Posterior vena cava (tissue), 2 donors: ENCODE results near the gene CARM1. TPM values are rescaled to one million over a fixed set of nuclear protein-coding genes. Genes with fewer than 3 reads are reported as not detected.
"Not testable (repeated sequence)": the region's sequence is repeated elsewhere in the genome, so short reads cannot be mapped to it uniquely, and the experiment has no call there.

Experiments used
- DNase-seq: peaks from one replicate; pipeline ENCODE4 v3.0.0-alpha.2; 2020; ENCODE audit warnings: low spot score
- intact Hi-C, 2 donors: fragments of 100-400 bp; cut with DNase I; formaldehyde crosslinking; loops; one replicate each; pipeline versions ENCODE4 v1.14.1 to v1.14.2; 2022 to 2023
- total RNA-seq, 2 donors: library from RNA; stranded (reverse); fragmentation: NEBNext Ultra II Directional; extraction: Animal tissue kit (Norgen Biotek cat#: 25700); gene quantifications; one replicate each; pipeline ENCODE4 v1.2.1, GENCODE V29; 2021
- donor health status: DM: yes; HTN: yes; CAD: no.
- donor health status: DM: yes; HTN: yes; CAD: no.

CARM1 gene
- total RNA-seq, 2 donors from 2014 or later: 35.1 to 42.1 TPM

DNA sequence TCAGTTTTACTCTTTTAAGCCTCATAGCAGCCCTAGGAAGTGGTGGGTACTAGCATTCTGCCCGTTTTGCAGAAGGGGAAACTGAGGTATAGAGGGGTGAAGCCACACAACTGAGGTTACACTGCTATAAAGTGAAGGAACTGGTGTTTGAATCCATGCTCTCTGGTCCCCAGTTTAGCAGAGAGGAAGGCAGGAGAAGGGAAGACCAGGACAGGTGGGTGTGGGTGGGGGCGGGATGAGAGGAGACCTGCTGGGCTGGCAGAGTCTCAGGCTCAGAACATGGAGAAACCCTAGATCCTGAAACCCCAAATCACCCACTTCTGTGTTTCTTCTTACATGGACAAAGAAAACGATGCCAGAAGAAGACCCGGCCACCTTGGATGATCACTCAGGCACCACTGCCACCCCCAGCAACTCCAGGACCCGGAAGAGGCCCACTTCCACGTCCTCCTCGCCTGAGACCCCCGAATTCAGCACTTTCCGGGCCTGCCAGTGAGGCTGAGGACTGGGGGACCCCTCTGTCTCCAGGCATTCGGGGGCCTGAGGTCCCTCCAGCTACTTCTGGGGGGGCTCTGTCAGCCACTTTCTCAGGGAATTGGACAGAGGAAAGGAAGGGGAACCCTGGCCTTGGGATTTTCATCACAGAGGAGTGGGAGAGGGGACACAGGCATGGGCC, 2.3 kb upstream of the CARM1 start:
- intact Hi-C loops: loop anchor here in 1 of 2 donors (10.0 kb wide), 1 partner anchor 154 kb away; the partner anchor contains the start of gene DNM2
- DNase-seq: no peak

- not testable (repeated sequence) for DNase-seq
- intact Hi-C loops: loop anchor here in 1 of 2 donors (10.0 kb wide), 1 partner anchor 155 kb away; the partner anchor contains the start of gene DNM2
Measured at GRCh38 chr19:10869872-10870311, 1.5 kb upstream of the CARM1 start.

DNA sequence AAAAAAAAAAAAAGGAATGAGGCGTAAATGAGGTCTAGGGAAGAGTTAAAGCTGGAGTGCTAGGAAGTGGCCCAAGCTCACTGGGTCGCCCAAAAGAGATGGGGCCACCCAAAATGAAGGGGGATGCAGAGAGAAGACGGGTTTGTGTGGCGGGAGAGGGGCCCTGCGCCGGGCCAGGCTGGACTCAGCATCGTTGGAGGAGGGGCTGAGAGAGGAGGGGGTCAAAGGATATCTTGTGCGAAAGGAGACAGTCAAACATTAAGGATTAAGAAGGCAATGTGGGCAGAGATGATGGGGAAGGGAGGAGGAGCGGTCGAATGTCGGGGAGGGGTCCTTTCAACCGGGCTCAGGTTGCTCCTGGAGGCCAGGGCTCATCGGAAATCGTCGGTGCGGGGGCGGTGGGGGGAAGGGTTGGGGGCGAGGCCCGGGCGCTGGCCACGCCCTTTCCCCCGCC, 825 bp upstream of the CARM1 start:
- no peak for DNase-seq
- intact Hi-C loops: no loop called here

DNA sequence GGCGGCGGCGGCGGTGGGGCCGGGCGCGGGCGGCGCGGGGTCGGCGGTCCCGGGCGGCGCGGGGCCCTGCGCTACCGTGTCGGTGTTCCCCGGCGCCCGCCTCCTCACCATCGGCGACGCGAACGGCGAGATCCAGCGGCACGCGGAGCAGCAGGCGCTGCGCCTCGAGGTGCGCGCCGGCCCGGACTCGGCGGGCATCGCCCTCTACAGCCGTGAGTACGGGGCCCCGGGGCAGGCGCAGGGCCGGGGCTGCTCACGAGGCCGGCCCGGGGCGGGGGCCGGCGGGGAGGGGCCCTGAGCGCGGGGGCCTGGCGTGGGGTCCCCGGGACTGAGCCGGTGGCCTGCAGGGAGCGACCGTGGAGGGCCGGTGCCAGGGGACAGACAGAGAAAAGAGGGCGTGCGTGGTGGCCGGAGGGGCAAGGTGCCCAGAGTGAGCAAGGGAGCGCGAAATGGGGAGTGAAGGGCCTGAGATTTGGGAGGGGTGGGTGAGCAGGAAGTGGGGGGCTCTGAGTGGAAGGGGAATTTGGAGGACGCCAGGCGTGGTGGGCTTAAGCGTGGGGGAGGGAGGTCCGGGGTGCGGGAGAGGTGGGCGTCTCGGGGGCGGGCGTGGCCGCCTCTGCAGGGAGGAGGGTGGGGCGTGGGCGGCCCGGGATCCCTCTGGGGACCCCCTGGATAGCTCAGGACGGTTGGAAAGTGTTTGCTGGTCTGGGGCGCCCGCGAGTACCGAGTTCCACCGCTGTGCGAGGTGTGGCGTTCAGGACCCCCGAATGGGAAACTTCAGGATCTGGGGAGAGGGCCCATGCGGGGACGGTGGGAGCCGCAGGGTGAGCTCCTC, 575 bp downstream of the CARM1 start:
- DNase-seq: peak; percentile 88
- intact Hi-C loops: no loop called here

DNA sequence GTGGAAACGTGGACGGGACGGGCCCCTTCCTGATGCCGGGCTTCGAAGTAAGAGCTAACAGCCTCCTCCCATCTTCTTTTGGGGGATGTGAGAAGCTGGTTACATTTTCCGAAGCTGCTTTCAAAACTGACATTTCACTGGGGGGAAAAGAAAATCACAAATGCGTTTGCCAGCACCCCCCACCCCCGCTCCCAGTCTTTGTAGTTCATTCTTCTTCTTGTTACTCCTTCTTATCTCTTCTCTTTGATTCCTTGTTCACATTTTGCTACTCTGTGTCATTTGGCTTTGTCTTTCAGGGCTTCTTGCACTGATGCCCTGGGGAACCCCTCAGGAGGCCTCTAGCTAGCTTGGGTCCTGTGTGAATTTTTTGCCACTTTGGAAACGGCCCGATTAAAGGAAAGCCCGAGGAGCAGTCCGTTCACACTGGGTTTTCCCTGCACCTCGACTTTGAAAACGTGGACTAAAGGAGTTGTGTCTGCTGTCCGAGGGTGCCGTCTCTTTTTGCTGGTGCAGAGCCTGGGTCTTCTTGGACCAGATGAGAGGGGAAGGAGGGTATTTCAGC, 1.3 kb downstream of the CARM1 start:
- intact Hi-C loops: no loop called here
- no peak for DNase-seq

DNA sequence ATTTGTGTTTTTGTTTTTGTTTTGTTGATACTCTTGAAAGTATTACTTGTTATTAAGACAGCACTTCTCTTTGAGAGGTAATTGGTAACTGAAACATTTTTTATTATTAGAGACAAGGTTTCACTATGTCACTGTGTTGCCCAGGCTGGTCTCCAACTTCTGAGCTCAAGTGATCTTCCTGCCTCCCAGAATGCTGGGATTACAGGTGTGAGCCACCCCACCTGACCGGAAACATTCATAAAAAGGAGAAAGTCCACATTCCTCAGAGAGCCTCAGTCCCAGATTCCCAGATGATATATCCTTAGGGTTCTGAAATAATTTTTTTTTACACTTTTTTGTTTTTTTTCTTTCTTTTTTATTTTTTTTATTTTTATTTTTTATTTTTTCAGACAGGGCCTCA, 2.7 kb downstream of the CARM1 start:
- DNase-seq: no peak
- intact Hi-C loops: no loop called here

DNA sequence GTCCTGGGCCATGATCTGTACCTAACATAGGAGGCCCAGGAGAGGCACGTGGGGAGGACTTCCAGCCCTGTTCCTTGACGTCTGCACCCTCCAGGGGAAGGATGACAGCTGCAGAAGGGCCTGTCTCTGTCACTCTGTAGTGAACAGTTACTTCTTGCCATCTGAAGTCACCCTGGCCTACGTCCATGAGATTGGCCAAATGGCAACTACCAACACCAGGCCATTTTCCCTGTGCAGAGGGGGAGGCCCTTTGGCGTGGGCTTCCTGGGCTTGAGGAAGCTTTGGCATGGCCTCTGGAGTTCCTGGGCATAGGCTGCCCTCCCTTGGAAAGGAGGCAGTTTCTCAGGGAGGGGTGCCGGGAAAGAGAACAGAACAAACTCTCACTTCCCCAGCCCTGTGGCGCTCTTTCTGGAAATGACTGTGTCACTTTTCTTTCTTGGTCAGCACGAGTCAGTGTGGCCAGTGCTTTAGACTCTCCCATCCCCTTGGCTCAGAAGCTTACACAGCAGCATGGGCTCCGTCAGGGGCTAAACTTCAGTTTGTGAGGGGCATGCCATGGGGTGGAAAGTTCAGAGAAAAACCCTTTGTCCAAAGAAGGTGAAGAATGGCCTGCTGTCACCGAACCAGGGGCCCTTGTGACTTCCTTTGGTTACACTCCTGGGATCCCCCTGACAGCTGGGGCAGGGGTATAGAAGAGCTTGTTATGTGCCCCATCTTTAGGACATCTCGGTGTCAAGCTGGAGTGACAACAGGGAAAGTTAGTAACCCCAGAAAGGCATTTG, 5.3 kb downstream of the CARM1 start:
- no peak for DNase-seq
- intact Hi-C loops: no loop called here

- intact Hi-C loops, DNase-seq: not testable (repeated sequence)
Measured at GRCh38 chr19:10877608-10878007, 6.3 kb downstream of the CARM1 start.

- intact Hi-C loops: no loop called here
- no peak for DNase-seq
Measured at GRCh38 chr19:10878253-10878652, 6.9 kb downstream of the CARM1 start.

GRCh38 chr19:10881403-10882107, 10.2 kb downstream of the CARM1 start:
- no peak for DNase-seq
- intact Hi-C loops: loop anchor here in 1 of 2 donors (5.0 kb wide), 1 partner anchor 36 kb away; no protein-coding TSS in a partner anchor

GRCh38 chr19:10882108-10882457, 10.7 kb downstream of the CARM1 start:
- DNase-seq: no peak

DNA sequence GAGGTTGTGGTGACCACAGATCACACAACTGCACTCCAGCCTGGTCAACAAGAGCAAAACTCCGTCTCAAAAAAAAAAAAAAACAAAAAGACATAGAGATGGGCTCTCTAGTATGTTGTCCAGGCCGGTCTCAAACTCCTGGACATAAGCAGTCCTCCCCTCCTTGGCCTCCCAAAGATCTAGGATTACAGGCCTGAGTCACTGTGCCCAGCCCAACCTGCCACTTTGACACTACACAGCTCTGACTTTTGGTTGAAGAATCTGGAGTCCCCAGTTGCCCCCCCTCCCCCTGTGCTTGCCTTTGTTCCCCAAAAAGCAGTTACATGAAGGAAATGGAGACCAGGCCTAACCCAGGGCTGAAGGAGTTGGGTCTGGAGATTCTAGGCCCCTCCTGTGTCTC, 12.9 kb downstream of the CARM1 start:
- intact Hi-C loops: loop anchor here in 1 of 2 donors (5.0 kb wide), 1 partner anchor 33 kb away; no protein-coding TSS in a partner anchor
- no peak for DNase-seq

More at GRCh38 chr19:10882108-10882457, 10.7 kb downstream of the CARM1 start:
- intact Hi-C loops: loop anchor here in 1 of 2 donors (5.0 kb wide), 1 partner anchor 35 kb away; no protein-coding TSS in a partner anchor

- intact Hi-C loops: no loop called here
- no peak for DNase-seq
Measured at GRCh38 chr19:10885201-10886169, 14.1 kb downstream of the CARM1 start.

DNA sequence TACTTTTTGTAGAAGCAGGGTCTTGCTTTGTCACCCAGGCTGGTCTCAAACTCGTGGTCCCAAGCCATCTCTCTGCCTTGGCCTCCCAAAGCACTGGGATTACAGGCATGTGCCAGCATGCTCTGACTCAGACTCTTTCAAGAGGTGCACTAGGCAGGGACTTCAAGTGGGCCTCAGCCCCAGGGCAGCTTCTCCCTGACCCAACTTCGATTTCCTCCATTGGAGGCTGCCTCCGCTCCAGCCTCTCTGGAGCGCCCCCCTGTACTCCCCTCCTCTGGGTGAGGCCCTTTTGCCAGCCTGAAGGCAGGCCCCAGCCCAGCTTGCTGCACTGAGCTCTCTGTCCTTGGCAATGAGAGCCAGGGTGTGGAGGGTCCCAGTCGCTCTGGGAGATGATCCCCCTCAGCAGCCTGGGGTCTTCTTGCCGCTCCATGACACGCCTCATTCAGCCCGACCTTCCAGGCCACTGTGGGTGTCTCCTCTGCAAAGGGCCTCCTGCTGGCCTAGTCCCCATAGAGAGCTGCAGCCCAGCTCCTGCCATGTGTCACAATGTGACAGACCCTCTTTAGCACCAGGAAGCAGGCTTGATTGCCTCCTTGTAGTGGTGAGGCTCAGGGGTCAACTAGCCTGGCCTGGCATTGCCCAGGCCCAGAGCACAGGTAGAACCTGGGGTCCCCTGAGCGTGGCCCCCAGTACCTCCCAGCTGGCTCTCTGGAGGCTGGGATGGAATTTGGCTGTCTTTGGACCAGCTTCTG, 16.4 kb downstream of the CARM1 start:
- intact Hi-C loops: no loop called here
- no peak for DNase-seq

DNA sequence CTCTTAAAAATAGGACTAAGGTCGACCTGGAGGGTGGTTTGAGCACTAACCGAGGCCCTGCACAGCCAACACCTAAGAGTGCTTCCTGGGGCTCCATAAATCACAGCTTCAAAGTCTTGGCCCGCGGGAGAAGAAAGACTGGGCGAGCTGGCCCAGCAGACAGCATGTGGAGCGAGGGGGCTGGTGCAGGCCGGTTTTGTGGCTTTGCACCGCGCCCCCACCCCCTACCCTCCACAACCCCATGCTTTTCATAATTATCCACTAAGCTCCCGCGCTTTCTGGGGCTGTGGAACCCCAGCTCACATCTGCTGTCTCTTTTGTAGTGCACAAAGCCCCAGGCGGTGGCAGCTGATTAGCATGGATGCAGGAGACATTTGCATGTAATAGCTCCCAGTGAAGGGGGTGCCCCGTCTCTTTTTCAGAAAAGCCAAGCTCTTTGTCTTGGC, 17.1 kb downstream of the CARM1 start:
- intact Hi-C loops: no loop called here
- DNase-seq: no peak

GRCh38 chr19:10889880-10890279, 18.5 kb downstream of the CARM1 start:
- no peak for DNase-seq
- intact Hi-C loops: no loop called here
